SK-N-SH (cell line): Measurements from ENCODE around the gene SLC6A13. TPM values are rescaled to one million over a fixed set of nuclear protein-coding genes. Genes with fewer than 3 reads are reported as not detected.

Experiments
- CTCF ChIA-PET: fragments of 300-600, 350-600 bp; formaldehyde crosslinking; extraction: SDS; loops from one replicate; lab custom pipeline; 2021; lab: Yijun Ruan, JAX
- POLR2A ChIA-PET: fragments of 350-600 bp; sonication (Branson Sonifier 250); formaldehyde crosslinking; extraction: SDS; loops from one replicate; lab custom pipeline; 2020; ENCODE audit warnings: antibody characterized with exemption, inconsistent platforms; lab: Yijun Ruan, JAX
- DNase-seq: peaks from one replicate; pipeline ENCODE4 v3.0.0; 2012
- H2AFZ ChIP-seq: fragments of 200-600 bp; sonication (generic); 2 replicates; pipeline ENCODE4 v1.8.1; 2016; ENCODE audit warnings: antibody characterized with exemption, mild to moderate bottlenecking, low read depth
- H3F3A ChIP-seq: fragments of 200-600 bp; sonication (generic); replicated peaks from 2 replicates; pipeline ENCODE3; 2016; ENCODE audit warnings: antibody characterized with exemption, mild to moderate bottlenecking; ENCODE audit not compliant: insufficient read depth
- H3K27ac ChIP-seq, 2 experiments: fragments of 200-500 bp in 1 of 2; fragments of 200-600 bp in 1 of 2; sonication (Bioruptor generic) in 1 of 2; sonication (generic), shearing (Covaris generic) in 1 of 2; 2 replicates each; pipeline versions ENCODE4 v1.5.1 to v1.6.1; 2014 to 2016; ENCODE audit warnings: low read depth in 2 of 2, inconsistent platforms in 1 of 2, low read length in 1 of 2, mild to moderate bottlenecking in 1 of 2, mixed read lengths in 1 of 2
- H3K27me3 ChIP-seq: fragments of 200-600 bp; sonication (generic), shearing (Covaris generic); 2 replicates; pipeline ENCODE4 v1.6.1; 2016; ENCODE audit warnings: mixed run types; ENCODE audit not compliant: insufficient read depth
- H3K36me3 ChIP-seq, 2 experiments: fragments of 200-500 bp in 1 of 2; fragments of 200-600 bp in 1 of 2; sonication (Bioruptor generic) in 1 of 2; sonication (generic) in 1 of 2; replicated peaks in 1 of 2; 2 replicates each; pipeline versions ENCODE3 to v1.5.1; 2014 to 2016; ENCODE audit warnings: low read length in 1 of 2, mild to moderate bottlenecking in 1 of 2; ENCODE audit not compliant: insufficient read depth in 2 of 2, control insufficient read depth in 1 of 2
- H3K4me1 ChIP-seq, 2 experiments: fragments of 200-500 bp in 1 of 2; fragments of 200-600 bp in 1 of 2; sonication (Bioruptor generic) in 1 of 2; sonication (generic), shearing (Covaris generic) in 1 of 2; 2 replicates each; pipeline versions ENCODE4 v1.5.1 to v1.6.1; 2014 to 2016; ENCODE audit warnings: low read depth in 1 of 2, low read length in 1 of 2, mixed run types in 1 of 2; ENCODE audit not compliant: insufficient read depth in 2 of 2, control insufficient read depth in 1 of 2
- H3K4me2 ChIP-seq: fragments of 200-600 bp; sonication (generic), shearing (Covaris generic); 2 replicates; pipeline ENCODE4 v1.6.1; 2017; ENCODE audit warnings: mixed run types
- H3K4me3 ChIP-seq, 2 experiments: fragments of 200-500 bp in 1 of 2; fragments of 200-600 bp in 1 of 2; sonication (Bioruptor generic) in 1 of 2; sonication (generic), shearing (Covaris generic) in 1 of 2; 2 replicates each; pipeline versions ENCODE4 v1.5.1 to v1.8.1; 2014 to 2016; ENCODE audit warnings: low read depth in 2 of 2, inconsistent platforms in 1 of 2, low read length in 1 of 2, mild to moderate bottlenecking in 1 of 2, mixed read lengths in 1 of 2, moderate library complexity in 1 of 2
- H3K79me2 ChIP-seq: fragments of 200-600 bp; sonication (generic); 2 replicates; pipeline ENCODE4 v1.8.1; 2017; ENCODE audit warnings: mild to moderate bottlenecking; ENCODE audit not compliant: insufficient read depth
- H3K9ac ChIP-seq: fragments of 200-600 bp; sonication (generic); 2 replicates; pipeline ENCODE4 v1.6.1; 2017; ENCODE audit warnings: mixed run types
- H3K9me2 ChIP-seq: fragments of 200-600 bp; sonication (generic); 2 replicates; pipeline ENCODE4 v1.6.1; 2017; ENCODE audit warnings: mixed run types
- H3K9me3 ChIP-seq: fragments of 200-600 bp; sonication (generic); 2 replicates; pipeline ENCODE4 v1.6.1; 2017; ENCODE audit warnings: mixed run types, mild to moderate bottlenecking, moderate library complexity
- H4K20me1 ChIP-seq: fragments of 200-600 bp; sonication (generic); 2 replicates; pipeline ENCODE4 v1.6.1; 2017; ENCODE audit warnings: mild to moderate bottlenecking, mixed run types; ENCODE audit not compliant: insufficient read depth
- CHD2 ChIP-seq: fragments of 150-350 bp; IDR thresholded peaks from 2 replicates; pipeline ENCODE4 v1.6.1; 2018; ENCODE audit warnings: low read length; ENCODE audit not compliant: partially characterized antibody
- FOSL2 ChIP-seq: IDR thresholded peaks from 2 replicates; pipeline ENCODE4 v1.4.0; 2012; ENCODE audit warnings: low read depth, mild to moderate bottlenecking, moderate library complexity, borderline replicate concordance
- FOXM1 ChIP-seq: IDR thresholded peaks from 2 replicates; pipeline ENCODE4 v1.4.0; 2012; ENCODE audit warnings: low read depth, mild to moderate bottlenecking
- GATA2 ChIP-seq: sonication (generic); formaldehyde crosslinking; IDR thresholded peaks from 2 replicates; pipeline ENCODE4 v1.5.0; 2020; ENCODE audit warnings: mild to moderate bottlenecking, missing genetic modification reagents
- IRF3 ChIP-seq: fragments of 150-350 bp; IDR thresholded peaks from 2 replicates; pipeline ENCODE4 v1.6.1; 2016; ENCODE audit warnings: mild to moderate bottlenecking, low read depth, low read length
- JUND ChIP-seq: IDR thresholded peaks from 2 replicates; pipeline ENCODE4 v1.4.0; 2012
- MAX ChIP-seq: IDR thresholded peaks from 2 replicates; pipeline ENCODE4 v1.4.0; 2012; ENCODE audit warnings: low read depth
- MXI1 ChIP-seq: IDR thresholded peaks from 2 replicates; pipeline ENCODE4 v1.6.1; 2012; ENCODE audit warnings: mild to moderate bottlenecking, low read depth, low read length, improper control_type of control experiment
- NRF1 ChIP-seq: IDR thresholded peaks from 2 replicates; pipeline ENCODE4 v1.6.1; 2012; ENCODE audit warnings: low read depth, mild to moderate bottlenecking, low read length
- RAD21 ChIP-seq: IDR thresholded peaks from 2 replicates; pipeline ENCODE4 v1.6.1; 2012; ENCODE audit warnings: mild to moderate bottlenecking, low read length
- RCOR1 ChIP-seq: fragments of 150-350 bp; IDR thresholded peaks from 2 replicates; pipeline ENCODE4 v1.6.1; 2017; ENCODE audit warnings: antibody characterized with exemption, low read length
- REST ChIP-seq: IDR thresholded peaks from 2 replicates; pipeline ENCODE4 v1.6.1; 2012; ENCODE audit warnings: mild to moderate bottlenecking, low read depth, low read length, moderate library complexity
- RFX5 ChIP-seq: IDR thresholded peaks from 2 replicates; pipeline ENCODE4 v1.6.1; 2012; ENCODE audit warnings: mild to moderate bottlenecking, improper control_type of control experiment, low read length
- RXRA ChIP-seq: IDR thresholded peaks from 2 replicates; pipeline ENCODE4 v1.4.0; 2012; ENCODE audit warnings: low read depth, mild to moderate bottlenecking, borderline replicate concordance
- SMC3 ChIP-seq: IDR thresholded peaks from 2 replicates; pipeline ENCODE4 v1.6.1; 2012; ENCODE audit warnings: low read depth, low read length, improper control_type of control experiment
- TAF1 ChIP-seq: IDR thresholded peaks from 2 replicates; pipeline ENCODE4 v1.6.1; 2012; ENCODE audit warnings: low read depth, mild to moderate bottlenecking, low read length, moderate library complexity, borderline replicate concordance
- TCF12 ChIP-seq: IDR thresholded peaks from 2 replicates; pipeline ENCODE4 v1.4.0; 2012
- USF2 ChIP-seq: fragments of 150-350 bp; IDR thresholded peaks from 2 replicates; pipeline ENCODE4 v1.6.1; 2017; ENCODE audit warnings: antibody characterized with exemption, low read length, low read depth, borderline replicate concordance
- YY1 ChIP-seq: IDR thresholded peaks from 2 replicates; pipeline ENCODE4 v1.4.0; 2012; ENCODE audit warnings: low read depth, mild to moderate bottlenecking
- ZBTB33 ChIP-seq: IDR thresholded peaks from 2 replicates; pipeline ENCODE4 v1.4.0; 2012; ENCODE audit warnings: low read depth, borderline replicate concordance
- WGBS: methylation state at CpG from one replicate; pipeline ENCODE4 v1.1.6; 2017; ENCODE audit warnings: low lambda C conversion rate; 5-methylcytosine and 5-hydroxymethylcytosine counted together
- polyA plus RNA-seq, 3 experiments: library from polyadenylated mRNA; depleted of rRNA; stranded (reverse); fragments of >200 nt; gene quantifications; 2 replicates each; pipeline ENCODE4 v1.2.3, GENCODE V29; 2012

Gene SLC6A13
- polyA plus RNA-seq, 1 of the 3 experiments (the other 2 are of a cell fraction) = 0.05 TPM

- POLR2A ChIA-PET = no interaction called here
- Histone ChIP-seq H3K9me3 (no peaks in the 10 kb centered on the region), H3K27me3 (no peaks in the 10 kb centered on the region), H3K9ac (no peak overlapping the region), H3K4me2 (no peak overlapping the region), H3K79me2 (no peaks in the 10 kb centered on the region), H3K4me1 (peaks cover 21 to 56% of the 10 kb centered on the region in 2 experiments), H3K36me3 (no peaks in the 10 kb centered on the region), H4K20me1 (no peaks in the 10 kb centered on the region), H3K4me3 (no peak overlapping the region), H3K9me2 (no peaks in the 10 kb centered on the region), H3K27ac (no peak overlapping the region), H2AFZ (no peak overlapping the region), H3F3A (peaks cover 6% of the 10 kb centered on the region)
- TF ChIP-seq MXI1 (no peak), GATA2 (CRISPR knock-in tag) (no peak), NRF1 (no peak), TAF1 (no peak), JUND (no peak), FOSL2 (no peak), RCOR1 (no peak), RXRA (no peak), REST (no peak), ZBTB33 (no peak), TCF12 (no peak), RAD21 (no peak), SMC3 (no peak), CHD2 (no peak), MAX (no peak), USF2 (no peak), RFX5 (no peak), YY1 (no peak), FOXM1 (no peak), IRF3 (no peak)
- CTCF ChIA-PET = interaction anchor here (1.8 to 4.7 kb wide), 2 partner anchors 10 to 40 kb away, joined by 5 to 38 read pairs; no protein-coding TSS in a partner anchor
- no peak for DNase-seq
- 70% methylated on average over 3 of the region's 5 CpGs for WGBS
These were observed 82.8 kb downstream of the SLC6A13 start for GRCh38 chr12:179885-180284.
